Ammon's horn (tissue), 1 donor: Measurements from ENCODE around the gene BFSP1.

Source experiments
- DNase-seq: peaks from one replicate; pipeline ENCODE4 v3.0.0-alpha.2; 2016; ENCODE audit warnings: low spot score

BFSP1 gene

DNA sequence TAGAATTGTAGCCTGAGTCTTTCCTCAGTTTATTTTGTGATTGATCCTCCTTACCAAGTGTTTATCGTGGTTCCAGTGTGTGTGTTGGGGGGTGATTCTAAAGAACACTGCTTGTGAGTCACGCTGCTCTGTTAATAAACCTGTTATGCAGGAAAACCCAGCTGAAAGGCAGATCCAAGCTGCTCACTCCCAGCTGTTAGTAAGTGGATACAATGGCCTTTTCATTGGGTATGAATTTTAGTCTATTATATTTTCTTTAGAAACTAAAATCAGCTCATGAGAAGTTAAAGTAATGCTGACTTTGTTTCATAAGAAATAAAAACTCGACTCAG is 26.5 kb upstream of the BFSP1 start:
- DNase-seq = peak; percentile 50

DNA sequence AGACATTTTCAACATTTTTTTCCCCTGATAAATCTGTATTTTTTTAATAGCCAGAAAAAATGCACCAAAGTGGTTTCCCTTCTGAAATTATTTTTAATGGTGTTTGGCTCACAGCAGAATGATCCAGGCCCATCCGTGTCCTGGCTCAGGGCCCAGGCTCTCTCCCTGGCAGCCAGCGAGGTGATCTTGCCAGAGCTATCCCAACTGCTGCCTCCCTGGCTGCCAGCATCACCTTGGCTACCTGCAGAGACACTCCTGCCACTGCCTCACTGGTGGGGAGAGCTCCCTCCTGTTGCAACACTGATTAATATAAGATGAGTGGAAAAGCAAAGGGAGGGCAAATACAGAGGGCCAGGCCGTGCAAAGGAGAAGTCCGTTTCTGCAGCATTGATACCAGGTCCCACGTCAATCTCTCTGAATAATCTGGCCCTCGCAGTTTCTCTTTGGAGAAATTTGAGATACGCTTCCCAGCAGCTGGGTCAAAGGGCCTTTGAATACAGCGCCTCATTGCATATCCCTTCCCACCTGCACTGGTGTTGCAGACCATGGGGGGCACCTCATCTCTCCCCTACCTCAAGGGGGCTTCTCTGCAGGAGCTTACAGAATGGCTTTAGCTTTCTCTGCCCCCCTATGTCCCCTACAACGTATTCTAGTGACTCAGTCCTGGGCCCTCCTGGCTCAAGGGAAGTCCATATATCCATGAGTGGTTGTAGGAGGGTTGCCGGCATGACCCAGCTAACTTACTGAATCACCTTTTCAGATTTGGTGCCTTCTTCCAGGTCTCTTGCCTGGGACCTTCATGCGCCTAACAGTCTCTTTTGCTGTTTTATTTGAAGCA is 25.9 kb upstream of the BFSP1 start:
- peak; percentile 57 for DNase-seq

DNA sequence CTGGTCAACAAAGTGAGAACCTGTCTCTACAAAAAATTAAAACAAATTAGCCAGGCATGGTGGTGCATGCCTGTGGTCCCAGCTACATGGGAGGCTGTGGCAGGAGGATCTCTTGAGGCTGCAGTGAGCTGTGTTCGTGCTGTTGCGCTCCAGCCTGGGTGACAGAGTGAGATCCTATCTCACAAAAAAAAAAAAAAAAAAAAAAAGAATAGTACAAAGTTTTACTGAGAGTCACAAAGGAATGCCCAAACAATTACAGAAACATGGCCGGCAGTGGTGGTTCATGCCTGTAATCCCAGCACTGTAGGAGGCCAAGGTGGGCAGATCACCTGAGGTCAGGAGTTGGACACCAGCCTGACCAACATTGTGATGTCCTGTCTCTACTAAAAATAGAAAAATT is 23.9 kb upstream of the BFSP1 start:
- DNase-seq = no peak

DNA sequence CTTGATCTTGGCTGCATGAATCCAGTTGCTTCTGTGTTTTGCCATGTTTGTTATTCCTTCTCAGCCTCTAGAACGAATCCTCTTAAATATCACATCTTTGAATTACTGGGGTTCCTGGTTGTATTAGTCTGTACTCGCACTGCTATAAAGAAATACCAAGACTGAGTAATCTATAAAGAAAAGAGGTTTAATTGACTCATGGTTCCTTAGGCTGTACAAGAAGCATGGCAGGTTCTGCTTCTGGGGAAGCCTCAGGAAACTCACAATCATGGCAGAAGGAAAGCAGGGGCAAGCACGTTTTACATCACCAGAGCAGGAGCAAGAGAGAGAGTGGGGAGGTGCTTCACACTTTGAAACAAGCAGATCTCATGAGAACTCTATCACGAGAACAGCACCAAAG is 18.0 kb upstream of the BFSP1 start:
- no peak for DNase-seq

DNA sequence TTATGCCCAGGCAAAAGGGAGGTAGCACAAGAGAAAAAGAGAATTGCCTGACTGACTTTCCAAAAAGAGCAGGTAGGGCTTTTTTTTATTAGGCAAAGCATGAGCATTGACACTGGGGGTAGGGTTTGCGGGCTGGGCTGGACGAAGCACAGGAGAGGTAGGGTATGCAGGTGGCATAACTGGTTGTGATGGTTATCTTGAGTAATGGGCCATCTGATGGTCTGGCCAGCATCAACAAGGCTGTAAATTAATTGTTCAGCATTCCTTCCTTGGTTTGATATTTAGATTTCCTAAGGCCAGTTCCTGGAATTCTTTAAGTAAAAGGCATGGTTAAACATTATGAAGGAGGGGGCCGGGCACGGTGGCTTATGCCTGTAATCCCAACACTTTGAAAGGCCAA is 13.9 kb upstream of the BFSP1 start:
- no peak for DNase-seq

DNA sequence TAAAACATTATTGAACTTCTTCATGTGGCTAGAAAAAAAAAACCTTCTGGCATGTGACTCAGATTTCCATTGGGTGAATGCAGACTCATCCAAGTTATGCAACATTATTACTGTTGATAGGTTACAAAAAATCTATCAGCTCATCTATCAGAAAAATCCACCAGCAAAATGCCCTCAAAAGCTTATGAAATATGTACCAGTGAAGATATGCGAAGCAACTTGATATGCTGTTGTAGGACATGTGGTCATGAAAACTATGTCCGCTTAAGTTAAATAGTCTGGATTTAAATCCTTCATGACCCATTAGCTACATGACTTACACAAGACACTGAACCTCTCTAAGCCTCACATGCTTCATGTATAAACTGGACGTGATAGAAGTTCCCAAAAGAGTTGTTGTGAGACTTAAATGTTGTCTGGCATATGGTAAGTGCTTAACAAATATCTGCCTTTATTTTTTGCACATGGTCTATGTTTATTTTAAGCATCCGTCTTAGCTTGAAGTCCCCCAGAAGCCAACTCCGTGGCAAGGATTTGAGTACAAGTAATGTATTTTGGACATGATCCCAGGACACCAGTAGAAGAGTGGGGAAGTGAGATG is 12.5 kb upstream of the BFSP1 start:
- no peak for DNase-seq

DNA sequence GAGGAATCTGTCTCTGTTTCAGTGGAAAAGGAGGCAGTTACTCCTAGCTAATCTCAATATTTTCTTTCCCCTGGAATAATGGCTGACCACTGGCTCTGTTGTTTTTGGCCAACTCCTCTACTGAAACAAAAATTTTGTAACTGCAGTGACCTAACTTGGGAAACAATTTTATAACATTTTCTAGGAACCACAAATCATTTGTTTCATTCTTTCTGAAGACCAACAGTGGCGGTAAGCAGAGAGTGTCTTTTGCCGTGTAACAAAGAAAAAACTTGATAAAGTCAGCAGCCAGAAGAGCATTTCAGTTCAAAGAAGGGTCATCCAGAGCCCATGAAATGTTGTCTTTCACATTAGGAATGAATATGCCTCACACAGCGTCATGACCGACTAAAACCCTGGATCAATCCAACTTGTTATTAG is 11.8 kb upstream of the BFSP1 start:
- no peak for DNase-seq

DNA sequence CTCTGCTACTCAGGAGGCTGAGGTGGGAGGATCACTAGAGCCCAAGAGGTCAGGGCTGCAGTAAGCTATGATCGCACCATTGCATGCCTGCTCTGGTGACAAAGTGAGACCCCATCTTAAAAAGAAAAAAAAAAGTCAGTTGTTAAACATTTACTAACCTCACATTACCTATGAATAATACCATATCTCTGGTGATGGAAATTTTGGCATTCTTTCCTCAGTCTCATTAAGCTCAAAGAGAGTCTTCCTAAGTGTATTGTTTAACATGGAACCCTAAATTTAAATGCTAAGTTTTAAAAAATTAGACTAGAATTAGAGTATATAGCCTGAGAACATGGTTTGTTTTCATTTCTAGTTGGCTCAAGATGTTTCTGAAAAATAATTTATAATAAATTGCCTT is 11.3 kb upstream of the BFSP1 start:
- DNase-seq = no peak

DNA sequence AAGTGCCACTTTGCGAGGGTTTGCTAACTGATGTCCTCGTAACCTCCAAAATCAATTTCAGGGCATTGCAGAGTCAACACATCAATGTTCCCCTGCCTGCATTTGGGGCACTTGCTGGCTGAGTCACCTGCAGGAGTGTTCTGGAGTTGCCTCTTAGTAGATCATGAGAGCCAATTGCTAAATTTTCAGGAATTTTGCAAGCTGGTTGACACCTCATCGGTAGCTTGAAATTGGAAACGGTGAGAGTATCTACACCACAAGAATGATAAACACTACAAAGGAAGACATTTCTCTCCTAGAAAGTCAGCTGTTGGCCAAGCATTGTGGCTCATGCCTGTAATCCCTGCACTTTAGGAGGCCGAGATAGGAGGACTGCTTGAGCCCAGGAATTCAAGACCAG is 10.8 kb upstream of the BFSP1 start:
- no peak for DNase-seq

DNA sequence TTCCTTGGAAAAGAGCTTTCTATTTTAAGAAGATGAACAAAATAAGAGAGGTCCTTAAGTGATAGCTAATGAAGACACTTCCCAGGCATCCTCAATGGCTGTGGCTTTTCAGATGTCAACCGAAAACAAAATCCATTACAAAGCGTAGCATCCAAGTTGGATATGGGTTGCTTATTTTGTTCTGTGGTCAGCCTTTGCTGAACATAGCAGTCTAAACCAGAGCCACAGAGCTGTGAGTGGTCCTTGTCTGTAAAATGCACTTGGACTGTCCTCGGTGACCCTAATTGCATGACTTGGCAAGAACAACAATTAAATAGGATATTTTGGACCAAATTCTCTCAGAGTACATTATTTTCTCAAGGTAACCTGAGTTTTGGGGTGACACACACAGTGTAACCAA is 10.4 kb upstream of the BFSP1 start:
- DNase-seq = no peak

DNA sequence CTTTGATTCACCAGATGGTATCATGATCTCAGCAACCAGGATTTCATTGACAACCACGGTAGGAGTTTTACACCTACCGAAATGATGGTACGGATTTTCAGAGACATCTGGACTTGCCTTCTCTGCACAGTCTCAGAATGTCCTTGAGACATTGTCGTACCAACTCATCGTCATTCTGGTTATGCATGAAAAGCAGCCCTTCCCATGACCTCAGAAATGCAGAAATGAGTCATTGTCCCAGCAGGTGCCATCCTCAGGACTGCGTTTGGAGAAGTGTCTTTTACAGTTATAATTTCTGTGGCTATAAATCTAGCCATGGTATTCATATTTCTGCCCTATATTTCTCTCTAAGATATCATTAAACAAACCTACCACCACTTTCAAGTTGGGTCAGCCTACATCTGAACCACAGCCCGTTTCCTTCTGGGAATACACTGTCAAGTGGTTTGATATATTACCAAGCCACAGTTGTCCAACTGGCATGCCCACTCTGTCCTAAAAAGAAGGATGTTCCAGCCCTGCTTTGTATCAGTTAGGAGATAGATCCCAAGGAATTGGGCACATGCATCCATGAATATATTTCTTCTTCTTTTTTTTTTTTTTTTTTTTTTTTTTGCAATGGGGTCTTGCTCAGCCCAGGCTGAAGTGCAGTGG is 7.5 kb upstream of the BFSP1 start:
- DNase-seq = no peak

DNA sequence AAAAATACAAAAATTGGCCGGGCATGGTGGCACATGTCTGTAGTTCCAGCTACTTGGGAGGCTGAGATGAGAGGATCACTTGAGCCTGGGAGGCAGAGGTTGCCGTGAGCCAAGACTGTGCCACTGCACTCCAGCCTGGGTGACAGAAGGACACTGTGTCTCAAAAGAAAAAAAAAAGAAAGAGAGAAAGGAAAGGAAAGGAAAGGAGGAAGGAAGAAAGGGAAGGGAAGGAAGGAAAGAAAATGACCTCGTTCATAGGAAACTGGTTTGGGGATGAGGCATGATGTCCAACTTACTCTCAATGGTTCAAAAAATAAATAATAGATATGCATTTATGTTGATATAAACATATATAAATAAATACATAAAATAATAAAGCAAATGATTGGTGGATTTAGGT is 6.8 kb upstream of the BFSP1 start:
- DNase-seq = no peak

DNA sequence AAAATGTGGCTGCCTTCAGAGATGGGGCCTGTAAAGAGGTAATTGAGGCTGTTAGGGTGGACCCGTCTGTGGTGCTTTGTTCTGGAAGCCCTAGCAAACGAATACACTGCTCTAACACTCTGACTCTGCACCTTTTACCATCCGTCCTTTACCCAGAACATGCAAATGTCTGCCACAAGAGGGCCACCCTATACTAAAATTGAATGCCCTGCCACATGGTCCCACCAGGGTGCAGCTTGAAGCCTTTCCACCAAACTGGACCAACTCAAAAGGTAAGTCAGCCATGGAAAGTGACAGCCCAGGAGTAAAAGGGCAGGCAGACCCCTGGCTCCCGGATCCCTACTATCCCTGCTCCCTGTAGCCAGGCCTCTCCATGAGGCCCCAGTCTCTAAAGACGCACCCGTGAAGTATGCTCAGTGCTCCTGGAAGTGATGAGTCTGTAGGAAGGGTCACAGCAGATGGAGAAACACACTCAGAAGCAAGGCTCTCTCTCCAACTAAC is 5.8 kb upstream of the BFSP1 start:
- peak; percentile 83 for DNase-seq

DNA sequence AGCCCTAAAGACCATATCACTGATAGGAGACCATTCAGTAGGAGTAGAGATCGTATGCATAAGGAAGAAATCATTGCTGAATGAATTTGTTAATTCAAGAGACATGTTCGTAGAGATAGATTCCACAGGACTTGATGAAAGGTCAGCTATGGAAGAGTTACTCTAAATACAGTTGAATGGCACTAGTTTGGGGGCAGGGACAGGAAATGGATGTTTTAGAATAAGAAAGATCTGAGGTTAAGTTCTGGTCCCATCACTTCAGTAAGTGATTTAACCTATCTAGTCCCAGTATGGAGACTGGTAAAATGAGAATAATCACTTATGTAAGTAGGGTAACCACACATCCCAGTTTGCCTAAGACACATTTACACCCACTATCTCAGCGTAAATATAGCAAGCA is 2.9 kb upstream of the BFSP1 start:
- DNase-seq = no peak

DNA sequence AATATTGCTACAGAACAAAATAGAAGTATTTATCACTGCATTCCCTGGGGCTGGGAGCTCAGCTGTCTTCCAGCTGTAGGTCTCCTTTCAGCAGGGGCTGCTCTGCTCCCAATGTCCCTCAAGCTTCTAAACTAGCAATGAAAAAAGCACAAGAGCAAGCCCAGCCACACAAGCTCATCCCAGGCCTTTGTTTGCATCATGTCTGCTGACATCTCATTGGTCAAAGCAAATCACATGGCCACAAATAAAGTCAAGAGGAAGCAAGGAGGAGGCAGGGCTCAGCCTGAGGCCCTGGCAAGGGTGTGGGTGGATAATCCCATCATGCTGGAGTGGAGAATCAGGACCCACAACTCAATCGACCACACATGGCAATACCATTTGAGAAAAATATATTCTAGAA is 2.2 kb upstream of the BFSP1 start:
- DNase-seq = peak; percentile 44

DNA sequence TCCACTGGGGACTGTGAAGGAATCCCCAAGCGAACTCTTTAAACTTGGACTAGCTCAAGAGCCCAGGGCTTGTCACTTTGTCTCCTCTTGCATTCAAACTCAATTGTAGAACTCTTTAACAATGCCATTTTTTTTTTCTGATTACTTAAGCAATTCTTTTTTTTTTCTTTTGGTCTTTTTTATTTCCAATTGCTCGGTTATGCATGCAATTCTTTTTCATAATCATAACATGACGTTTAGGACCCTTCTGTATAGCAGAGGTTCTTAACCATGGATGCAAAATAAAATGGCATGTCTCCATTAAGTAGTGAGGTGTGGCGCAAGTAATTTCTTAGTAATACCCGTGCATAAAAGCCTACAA is 466 bp upstream of the BFSP1 start:
- DNase-seq = no peak

DNA sequence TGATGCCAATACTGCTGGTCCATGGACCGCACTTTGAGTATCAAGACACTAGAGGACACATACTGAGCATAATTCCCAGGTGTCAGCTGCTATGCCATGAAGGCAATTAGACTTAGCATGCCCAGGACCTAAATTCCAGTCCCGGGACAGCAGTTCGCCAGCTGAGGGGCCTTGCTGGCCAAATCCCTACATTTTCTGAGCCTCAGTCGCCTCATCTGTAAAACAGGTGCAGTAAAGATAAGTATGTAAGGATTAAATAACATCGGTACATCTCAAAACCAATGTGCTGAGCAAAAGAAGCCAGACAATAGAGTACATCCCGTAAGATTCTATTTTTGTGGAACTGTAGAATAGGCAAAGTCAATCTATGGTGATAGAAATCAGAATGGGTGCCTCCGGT is 1.0 kb downstream of the BFSP1 start:
- DNase-seq = no peak

DNA sequence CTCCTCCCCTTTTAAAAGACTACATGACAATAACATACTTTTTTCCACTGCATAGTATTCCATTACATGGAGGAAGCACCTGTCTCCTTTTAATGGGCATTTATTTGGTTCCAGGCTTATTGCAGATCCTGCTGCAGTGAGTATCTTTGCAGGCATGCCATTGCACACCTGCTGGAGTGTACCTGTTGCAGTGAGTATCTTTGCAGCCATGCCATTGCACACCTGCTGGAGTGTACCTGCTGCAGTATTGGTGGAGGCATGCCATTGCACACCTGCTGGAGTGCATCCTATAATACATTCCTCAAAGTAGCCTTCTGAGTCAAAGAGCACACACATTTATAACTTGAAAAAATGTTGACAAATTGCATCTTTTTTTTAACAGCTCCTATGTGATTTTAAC is 1.6 kb downstream of the BFSP1 start:
- DNase-seq = no peak

DNA sequence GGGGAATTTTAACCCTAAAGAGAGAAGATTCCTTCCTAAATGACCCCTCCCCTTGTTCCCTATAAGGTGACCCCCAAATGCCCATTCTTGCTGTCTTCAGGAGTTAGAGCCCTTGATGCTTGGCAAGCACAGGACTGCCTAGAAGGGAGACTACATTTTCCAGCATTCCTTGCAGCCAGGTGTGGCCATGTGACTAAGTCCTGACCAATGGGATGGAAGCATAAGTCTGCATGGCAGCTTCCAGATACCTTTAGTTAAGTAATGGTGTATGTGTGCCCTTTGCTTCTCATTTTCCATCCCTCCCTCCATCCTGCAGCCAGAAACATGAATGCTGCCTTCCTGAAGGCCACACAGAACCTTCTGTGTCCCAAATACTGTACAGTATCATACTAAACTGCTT is 5.5 kb downstream of the BFSP1 start:
- peak; percentile 17 for DNase-seq

DNA sequence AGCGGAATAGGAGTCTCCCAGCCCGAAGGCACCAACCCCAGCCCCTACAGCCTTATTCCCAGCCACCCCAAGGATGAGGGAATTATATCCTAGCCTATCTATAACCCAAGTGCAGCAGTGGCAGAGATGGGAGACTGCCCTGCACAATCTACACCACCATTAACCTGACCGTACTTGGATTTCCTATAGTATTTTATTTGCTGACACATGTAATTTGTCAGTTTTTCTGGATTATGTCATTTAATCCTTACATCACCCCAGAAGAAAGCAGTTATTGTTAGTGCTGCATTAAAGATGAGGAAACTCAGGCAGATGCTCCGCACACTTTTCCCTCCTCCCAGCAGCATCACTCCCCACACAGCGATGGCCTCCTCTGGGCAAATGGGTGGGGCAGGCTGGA is 6.0 kb downstream of the BFSP1 start:
- DNase-seq = no peak

DNA sequence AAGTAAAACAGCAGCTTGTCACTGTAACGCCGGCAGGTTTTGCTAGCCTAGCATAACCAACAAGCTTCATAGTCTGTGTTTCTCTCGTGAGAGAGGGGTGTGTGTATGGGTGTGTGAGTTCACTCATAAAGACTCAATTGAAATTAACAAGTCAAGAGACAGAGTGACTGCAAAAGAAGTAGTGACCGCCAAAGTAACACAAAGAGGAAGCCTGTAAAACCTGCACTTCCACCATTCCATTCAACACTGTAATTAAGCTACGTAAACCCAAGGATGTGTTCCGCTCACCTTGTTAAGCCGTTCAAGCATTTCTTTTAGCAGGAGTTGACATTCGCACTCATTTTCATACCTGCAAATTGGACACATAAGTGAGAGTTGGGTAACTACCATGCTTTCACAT is 6.6 kb downstream of the BFSP1 start:
- no peak for DNase-seq

DNA sequence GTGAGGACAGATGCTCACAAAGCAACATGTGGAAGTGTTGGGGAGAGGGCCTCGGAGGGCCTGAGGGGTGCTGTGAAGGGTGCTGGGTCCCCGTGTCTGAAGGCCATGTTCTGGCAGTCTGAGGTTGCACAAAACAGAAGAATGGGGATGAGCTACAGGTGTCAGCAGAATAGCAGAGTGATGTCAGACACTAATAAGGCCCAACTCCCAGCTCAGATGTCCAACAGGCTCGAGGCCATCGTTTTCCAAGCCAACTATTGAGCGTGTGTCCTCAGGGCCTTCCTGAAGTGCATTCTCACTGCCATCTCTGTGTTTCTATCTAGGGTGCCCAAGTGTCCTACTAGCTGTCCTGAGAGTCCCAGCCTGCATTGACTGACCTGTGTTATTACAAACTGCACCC is 7.9 kb downstream of the BFSP1 start:
- no peak for DNase-seq

DNA sequence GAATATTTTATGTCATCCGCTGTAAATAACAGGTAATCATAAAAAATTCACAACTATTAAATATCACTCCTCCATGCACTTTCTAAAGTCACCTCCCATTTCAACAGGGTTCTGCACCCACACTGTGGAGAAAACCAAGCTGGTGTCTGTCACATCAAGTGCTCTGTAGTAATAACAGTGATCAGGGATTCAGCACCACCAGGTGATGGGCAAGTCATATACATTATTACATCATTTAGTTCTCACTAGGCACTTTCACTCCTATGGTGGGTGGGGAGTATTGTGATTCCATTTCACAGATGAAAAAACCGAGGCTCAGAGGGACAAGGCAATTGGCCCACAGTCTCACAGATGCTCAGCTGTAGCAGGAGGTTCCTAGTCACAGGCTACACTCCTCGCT is 8.7 kb downstream of the BFSP1 start:
- no peak for DNase-seq

DNA sequence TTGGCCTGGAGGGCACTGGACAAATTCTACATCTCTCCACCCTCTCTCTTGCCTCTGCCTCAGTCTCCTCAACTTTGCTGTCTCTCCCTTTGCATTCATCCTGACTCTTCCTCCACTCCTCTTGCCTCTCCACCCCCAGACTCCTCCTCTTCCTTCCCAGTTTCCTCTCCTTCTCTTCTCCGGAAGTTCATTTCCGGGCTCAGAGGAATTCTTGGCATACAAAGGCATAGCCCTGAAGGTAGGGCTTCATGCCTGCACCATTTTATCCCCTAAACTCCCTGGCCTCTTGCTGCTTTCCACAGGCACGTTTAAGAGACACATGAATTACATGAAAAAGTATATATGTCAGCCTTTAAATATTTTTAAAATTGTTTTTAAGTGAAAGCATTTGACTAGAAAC is 10.6 kb downstream of the BFSP1 start:
- no peak for DNase-seq
